Activated gamma-delta T cell treated with anti-CD3 and anti-CD28 coated beads, Interleukin-2, amount 50 U/mL, for 16 hours (primary cell): ENCODE measurements around the gene TTBK1.
A peak's percentile ranks its signal among the peaks of the same experiment; 100 is the strongest.

ENCODE experiments used
- DNase-seq: peaks from one replicate; pipeline ENCODE4 v3.0.0-alpha.2; 2020; ENCODE audit warnings: low read depth

Gene TTBK1

DNA sequence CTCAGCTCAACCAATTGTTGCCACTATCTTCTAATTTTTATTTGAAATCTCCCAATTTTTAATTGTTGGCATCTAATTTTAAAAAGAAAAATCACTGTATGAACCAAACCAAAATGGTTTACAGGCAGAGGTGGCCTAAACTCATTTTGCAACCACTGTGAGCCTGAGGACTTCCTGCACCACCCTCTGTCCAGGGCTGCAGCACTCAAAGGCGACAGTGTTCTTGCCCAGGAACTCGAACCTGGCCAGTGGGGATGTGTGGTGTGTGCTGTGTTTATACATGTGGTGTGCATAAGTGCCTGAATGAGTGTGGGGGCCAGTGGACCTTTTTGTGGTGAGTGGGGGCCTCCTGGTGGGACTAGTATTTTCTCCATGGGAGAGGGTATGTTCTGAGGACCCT lies 30.4 kb downstream of the TTBK1 start:
- DNase-seq: no peak

DNA sequence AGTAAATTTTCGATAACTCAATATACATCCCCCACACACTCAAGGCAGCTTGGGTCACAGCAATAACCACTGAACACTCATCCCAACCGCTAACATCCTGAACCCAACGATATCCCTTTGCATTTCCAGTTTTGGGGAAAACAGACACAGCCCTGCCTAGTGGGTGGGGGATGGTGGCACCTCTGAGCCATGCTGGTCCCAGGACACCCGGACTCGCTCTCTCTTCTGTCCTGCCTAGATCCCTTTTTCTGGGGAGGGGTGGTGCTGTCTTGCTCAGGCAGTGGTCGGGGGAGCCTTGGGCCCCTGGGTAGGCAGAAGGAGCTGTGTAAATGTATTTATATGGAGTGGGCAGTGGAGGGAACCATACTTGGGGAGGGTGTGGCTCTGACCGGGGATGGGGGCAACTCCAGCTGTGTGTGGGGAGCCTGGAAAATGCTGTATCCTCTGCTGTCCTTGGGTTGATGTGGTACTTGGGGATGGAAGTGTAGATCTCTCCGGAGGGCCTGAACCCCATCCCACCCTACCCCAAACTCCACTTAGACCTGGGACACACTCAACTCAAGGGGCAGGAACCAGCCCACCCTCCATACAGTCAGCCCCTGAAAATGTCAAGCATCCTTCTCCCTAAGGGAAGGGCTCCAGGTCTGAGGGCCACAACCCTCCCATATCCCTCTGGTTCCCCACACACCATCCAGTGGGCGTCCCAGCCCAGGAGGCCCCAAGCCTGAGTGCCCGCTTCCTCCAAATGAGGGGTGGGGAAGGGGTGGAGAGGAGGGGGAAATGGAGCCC lies 31.0 kb downstream of the TTBK1 start:
- DNase-seq: no peak

DNA sequence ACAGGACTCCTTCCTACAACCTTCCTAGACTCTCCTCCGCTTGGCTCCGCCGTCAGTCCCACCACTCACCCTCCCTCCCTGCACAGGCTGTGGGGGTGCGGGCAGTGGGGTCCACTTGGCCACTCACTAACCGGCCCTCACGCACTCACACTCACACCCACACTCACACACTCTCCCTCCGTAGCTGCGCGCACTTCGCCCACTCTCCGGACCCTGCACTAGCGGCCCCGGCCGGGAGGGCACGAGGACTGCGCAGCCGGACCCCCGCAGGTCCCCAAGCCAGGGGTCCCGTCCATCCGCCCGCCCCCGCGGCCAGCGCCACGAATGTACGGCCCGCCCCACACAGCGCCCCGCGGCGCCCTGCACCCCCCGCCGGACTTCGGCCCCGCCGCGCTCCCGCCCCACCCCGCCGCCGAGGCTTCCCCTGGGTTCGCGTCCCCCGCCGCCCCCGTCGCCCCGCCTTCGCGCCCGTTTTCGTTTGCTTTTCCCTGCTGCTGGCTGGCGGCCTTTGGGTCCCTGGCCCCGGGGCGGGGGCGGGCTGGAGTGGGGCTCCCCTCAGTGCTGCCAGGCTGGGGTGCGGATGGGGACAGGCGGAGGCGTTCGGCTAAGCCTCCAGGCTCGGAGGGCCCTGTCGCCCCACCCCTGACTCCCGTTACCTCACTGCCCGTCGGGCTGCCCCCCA lies 31.8 kb downstream of the TTBK1 start:
- DNase-seq: peak; percentile 7

DNA sequence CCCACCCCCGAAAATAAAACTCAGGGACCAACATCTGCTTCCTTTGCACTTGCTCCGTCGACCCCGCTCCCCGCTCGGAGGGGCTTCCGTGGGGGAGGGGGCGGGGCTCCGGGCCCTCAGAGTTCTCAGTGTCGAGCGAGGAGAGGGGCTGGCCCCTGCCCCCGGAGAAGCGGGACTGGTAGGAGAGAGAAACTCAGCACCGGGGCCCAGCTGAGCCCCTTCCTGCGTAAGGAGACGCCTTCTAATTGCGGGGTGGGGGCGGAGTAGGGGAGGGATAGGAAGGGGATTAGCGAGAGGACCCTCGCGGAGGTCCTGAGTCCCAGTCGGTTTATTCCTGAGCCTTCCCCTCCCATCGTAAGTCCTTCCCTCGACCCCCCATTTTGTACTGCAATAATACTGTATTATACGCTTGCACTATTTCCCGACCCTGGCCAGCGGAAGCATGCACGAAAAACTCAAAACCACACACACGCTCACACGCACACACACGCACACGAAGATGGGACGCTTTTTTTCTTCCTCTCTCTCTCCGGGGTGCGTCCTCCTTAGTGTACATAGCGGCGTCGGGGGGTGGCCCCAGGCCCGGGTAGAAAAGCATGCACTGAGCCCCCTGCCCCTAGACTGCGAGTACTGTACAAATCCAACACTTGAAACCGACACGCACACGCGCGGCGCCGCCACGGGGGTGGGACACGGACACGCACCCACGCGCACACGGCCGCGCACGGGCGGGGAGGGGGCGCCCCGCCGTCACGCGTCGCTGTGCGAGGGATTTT lies 32.7 kb downstream of the TTBK1 start:
- no peak for DNase-seq

DNA sequence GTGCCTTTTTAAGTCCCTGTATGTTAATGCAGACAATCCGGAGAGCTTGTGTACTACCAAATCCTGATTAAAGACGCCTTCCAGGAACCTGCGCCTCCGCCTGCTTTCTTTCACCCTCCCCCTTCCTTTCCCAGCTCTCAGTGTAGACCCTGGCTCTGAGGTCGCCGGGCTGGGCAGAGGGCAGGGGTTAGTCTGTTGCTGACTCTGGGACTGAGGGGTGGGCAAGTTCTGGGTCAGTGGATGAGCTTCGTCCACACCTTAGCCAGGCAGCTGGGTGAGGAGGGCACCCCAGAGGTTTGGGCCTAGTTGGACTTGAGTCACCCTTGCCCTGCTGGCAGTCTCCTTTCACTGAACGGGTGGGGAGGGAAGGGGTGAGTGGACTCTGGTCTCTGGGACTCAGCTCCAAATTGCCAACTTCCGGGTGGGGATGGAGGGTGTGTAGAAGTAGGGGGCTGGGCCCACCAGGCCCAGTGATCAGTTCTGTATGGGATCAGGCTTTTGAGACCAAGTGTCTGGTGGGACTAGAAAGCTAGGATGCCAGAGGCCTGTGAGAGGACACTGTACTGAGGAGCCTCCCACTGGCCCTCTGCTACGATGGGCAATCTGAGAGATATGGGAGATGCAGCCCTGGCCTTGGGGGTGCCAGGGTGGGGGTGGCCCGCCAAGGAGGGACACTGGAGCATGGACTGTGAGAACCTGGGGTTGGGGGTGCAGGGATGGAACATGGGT lies 33.5 kb downstream of the TTBK1 start:
- no peak for DNase-seq

DNA sequence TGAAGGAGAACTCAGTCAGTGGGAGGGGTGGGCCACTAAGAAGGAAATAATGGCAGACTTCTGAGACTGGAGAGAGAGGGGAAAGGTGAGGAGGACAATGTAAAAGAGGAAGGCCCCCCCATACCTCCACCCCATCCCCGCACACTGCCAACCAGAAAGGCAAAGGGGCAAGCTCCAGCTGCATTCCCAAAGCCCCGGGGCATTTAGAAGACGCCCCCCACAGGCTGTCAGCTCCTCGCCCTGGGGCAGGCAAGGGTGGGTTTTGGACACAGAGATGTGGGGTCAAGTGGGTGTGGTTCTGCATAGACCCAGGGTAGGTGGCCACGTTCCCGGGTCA lies 34.0 kb downstream of the TTBK1 start:
- DNase-seq: no peak

DNA sequence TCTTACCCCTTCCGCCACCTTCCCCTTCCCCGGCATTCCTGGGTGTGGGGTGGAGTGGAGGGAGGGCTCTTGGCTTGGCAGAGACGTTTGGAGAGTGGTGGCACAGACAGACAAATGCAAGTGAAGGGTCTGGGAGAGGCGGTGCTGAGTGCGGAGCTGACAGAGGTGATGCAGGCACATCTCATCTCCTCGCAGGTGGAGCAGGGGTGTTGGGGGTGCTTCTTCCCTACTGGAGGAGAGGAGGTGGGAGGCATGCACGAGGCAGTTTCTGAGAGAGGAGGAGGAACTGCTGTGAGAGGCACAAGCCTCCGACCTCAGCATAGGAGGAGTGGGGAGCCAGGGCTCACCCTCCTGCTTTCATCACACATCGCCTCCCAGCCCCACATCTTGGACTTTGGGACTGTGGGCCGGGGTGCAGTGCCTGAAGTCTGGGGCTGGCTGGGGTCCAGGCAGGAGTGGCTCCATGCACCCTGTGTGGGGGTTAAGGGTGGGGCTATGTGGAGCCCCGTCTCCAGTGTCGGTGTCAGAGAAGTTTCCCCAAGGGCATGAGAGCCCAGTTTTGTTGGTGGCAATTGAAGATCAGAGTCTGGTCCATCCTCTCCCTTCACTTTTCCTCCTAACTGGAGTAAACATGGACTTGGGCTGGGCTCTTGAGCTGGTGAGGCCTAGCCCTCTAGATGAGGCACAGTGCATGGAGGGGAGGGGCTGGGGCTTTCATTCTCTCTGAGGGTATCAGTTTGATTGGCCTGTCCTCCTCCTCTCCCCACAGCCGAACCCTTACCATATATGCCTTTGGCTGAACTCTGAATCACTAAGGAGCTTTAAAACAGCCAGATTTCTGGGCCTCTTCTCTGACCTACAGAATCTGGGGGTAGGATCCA lies 34.6 kb downstream of the TTBK1 start:
- no peak for DNase-seq

DNA sequence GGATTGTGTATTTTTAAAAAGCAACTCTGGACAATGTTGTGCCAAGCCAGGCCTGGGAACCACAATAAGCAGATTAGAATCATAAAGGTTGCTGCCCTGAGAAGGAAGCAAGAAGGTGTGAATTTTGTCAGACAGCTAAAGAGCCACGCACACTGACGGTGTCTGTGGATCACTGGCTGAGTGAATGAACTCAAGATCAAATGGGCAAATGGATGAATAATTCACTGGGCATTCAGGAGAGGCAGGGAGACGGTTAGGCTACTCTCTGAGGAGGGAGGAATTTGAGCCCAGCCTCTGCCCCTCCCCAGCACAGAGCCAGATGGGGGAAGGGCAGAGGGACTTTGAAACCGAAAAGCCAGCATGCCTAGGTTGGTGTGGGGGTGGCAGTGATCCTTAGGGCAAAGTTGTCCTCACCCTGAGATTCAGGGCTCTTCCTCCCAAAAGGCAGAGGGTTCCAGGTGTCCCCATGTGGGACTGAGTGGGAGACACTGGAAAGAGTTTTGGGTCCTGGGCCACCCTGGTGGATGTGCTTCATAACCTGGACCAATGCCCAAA lies 35.3 kb downstream of the TTBK1 start:
- DNase-seq: no peak

DNA sequence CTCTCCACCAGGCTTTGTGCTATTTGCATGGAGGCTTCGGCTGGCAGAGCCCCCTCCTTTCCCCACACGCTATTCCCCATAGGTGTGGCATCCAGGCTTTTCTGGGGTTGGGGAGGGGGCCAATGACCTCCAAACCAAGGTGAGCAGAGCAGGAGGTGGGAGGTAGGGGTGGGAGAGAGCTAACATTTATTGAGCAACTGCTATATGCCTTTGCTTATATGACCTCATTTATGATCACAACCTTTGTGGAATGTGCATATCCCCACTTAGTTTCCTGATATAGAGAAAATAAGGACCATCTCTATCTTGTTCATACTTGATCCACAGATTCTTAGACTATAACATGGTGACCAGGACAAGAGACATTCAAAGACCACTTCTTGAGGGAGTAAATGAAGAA lies 37.0 kb downstream of the TTBK1 start:
- DNase-seq: no peak

DNA sequence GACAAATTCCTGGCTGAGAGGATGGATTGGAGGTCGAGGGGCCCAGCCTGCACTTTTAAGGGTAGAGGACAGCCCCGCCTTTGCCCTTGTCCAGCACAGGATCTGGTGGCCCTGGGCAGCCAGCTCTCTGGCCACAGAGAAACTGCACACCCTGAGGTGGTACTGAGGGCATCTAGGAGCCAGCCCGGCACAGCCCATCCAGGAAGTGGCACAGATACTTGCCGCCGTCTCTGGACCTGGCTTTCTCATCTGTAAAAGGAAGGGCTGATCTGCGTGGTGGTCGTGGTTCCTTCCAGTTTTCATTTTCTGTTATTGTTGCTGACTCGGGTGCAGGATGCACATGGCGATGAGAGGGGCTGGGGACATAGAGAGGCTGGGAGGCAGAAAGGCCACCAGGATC lies 38.8 kb downstream of the TTBK1 start:
- no peak for DNase-seq

DNA sequence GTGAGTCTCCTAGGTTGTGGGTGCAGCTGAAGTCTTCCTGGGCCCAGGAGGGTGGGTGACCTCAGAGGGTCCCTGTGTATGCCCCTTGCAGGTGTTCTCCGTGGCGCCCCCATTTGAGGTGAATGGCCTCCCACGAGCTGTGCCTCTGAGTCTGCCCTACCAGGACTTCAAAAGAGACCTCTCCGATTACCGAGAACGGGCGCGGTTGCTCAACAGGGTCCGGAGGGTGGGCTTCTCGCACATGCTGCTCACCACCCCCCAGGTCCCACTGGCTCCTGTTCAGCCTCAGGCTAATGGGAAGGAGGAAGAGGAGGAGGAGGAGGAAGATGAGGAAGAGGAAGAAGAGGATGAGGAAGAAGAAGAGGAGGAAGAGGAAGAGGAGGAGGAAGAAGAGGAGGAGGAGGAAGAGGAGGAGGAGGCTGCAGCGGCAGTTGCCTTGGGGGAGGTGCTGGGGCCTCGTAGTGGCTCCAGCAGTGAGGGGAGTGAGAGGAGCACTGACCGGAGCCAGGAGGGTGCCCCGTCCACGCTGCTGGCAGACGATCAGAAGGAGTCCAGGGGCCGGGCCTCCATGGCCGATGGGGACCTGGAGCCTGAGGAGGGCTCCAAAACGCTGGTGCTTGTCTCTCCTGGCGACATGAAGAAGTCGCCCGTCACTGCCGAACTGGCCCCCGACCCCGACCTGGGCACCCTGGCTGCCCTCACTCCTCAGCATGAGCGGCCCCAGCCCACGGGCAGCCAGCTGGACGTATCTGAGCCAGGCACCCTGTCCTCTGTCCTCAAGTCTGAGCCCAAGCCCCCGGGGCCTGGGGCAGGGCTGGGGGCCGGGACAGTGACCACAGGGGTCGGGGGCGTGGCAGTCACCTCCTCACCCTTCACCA lies 39.6 kb downstream of the TTBK1 start:
- no peak for DNase-seq

DNA sequence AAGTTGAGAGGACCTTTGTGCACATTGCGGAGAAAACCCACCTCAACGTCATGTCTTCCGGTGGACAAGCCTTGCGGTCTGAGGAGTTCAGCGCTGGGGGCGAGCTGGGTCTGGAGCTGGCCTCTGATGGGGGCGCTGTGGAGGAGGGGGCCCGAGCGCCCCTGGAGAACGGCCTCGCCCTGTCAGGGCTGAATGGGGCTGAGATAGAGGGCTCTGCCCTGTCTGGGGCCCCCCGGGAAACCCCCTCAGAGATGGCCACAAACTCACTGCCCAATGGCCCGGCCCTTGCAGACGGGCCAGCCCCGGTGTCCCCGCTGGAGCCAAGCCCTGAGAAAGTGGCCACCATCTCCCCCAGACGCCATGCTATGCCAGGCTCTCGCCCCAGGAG lies 40.2 kb downstream of the TTBK1 start:
- DNase-seq: no peak

DNA sequence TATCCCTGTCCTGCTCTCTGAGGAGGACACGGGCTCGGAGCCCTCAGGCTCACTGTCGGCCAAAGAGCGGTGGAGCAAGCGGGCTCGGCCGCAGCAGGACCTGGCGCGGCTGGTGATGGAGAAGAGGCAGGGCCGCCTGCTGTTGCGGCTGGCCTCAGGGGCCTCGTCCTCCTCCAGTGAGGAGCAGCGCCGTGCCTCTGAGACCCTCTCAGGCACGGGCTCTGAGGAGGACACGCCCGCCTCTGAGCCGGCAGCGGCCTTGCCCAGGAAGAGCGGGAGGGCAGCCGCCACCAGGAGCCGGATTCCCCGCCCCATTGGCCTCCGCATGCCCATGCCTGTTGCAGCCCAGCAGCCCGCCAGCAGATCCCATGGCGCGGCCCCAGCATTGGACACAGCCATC lies 40.6 kb downstream of the TTBK1 start:
- DNase-seq: no peak

DNA sequence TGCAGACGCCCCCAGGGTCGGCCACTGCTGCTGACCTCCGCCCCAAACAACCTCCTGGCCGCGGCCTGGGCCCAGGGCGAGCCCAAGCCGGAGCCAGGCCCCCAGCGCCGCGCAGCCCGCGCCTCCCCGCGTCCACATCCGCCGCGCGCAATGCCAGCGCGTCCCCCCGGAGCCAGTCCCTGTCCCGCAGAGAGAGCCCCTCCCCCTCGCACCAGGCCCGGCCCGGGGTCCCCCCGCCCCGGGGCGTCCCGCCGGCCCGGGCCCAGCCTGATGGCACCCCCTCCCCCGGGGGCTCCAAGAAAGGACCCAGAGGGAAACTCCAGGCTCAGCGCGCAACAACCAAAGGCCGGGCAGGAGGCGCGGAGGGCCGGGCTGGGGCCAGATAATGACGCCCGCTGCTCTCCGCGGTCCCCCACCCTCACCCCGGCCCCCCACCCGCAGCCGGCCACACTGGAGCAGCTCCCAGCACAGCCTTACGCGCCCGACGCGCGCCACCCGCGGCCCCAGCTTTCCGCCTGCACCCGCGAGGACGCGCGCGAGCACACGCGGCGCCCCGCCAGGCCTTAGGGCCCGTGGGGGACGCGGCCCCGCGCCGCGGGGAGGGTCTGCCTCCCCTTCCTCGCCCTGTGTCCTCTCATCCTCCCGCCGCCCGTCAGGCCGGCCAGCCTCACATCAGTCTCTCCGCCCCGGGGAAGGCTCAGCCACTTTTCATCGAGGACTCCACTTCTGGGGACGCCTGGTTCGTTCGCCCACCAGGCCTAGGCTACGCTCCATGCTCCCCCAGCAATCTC lies 41.9 kb downstream of the TTBK1 start:
- no peak for DNase-seq

DNA sequence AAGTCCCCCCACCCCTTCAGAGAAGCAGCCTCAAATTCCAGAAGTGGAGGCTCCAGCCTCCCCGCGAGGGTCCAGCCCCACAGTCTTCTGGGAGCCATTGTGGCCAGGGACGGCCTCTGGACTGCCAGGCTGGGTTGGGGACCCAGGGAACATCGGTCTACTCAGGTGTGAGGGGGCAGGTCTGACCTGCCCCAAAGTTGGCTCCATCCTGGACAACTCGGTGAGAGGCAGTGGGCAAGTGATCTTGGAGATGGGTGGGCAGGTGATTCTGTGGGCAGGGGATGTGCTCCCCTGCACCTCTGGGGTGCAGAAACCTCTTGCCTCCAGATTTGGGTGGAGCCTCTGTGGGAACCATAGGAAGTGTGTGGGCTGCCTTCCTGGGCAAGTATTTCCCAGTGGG lies 42.6 kb downstream of the TTBK1 start:
- no peak for DNase-seq

DNA sequence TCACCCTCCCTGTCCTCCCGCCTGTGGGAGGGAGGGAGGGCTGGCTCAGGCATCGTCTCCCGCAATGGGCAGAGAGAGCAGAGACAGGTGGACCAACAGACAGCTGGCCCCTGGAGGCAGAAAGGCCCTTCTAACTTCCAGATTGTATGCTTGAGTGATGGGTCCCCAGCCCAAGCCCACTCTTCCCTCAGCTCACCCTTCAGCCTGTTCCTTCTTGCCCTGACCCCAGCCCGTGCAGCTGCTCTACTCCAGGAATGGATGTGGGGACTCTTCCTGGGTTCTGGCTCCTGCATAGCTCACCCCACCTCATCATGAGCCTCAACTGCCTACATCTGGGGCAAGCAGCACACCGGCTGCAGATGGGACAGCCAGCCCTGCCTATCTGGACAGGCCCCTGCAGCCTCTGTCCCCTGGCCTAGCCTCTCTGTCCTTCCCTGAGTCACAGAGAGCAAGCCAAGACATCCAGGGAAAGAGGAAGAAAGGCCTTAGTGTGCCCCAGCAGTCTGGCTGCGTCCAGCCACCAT lies 43.2 kb downstream of the TTBK1 start:
- DNase-seq: no peak

DNA sequence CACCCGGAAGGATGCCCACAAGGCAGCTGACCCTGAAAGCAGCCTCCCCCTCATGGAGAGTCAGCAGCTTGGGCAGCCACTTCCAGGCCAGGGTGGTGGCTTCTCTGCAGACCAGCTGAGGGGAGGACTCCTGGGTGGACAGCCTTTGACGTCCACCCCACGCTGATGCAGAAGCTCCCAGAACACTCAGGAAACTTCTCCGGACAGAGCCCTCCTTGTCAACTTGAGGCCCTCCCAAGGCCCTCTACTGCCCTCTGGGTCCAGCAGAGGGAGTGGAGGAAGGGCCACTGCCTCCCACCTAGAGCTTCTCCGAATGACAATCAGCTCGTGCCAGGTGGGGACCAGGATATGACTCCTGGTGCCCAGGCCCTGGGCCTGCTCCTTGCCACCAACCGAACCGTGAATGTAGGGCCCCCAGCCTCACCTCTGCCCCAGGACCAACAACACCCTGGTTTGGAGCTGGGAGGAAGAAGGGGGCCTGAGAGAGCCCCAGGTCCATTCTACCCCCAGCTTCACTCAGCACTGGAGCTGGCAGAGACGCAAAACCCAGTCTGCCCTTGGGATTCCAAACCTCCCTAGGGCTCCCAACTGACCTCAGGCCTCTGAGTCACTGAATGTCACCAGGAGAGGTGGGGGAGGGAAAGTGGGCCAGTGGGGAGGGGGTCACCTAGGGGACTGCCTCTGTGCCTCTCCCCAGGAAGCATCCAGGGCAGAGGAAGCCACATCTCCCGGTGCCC lies 43.9 kb downstream of the TTBK1 start:
- DNase-seq: no peak
